ENCODE data around the gene CREBZF. TPM values are rescaled to one million over a fixed set of nuclear protein-coding genes. Genes with fewer than 3 reads are reported as not detected.
"Not testable (repeated sequence)": the region's sequence is repeated elsewhere in the genome, so short reads cannot be mapped to it uniquely, and the experiment has no call there.

CREBZF gene
- total RNA-seq, 1 donor from 2014 or later = 55.9 TPM

DNA sequence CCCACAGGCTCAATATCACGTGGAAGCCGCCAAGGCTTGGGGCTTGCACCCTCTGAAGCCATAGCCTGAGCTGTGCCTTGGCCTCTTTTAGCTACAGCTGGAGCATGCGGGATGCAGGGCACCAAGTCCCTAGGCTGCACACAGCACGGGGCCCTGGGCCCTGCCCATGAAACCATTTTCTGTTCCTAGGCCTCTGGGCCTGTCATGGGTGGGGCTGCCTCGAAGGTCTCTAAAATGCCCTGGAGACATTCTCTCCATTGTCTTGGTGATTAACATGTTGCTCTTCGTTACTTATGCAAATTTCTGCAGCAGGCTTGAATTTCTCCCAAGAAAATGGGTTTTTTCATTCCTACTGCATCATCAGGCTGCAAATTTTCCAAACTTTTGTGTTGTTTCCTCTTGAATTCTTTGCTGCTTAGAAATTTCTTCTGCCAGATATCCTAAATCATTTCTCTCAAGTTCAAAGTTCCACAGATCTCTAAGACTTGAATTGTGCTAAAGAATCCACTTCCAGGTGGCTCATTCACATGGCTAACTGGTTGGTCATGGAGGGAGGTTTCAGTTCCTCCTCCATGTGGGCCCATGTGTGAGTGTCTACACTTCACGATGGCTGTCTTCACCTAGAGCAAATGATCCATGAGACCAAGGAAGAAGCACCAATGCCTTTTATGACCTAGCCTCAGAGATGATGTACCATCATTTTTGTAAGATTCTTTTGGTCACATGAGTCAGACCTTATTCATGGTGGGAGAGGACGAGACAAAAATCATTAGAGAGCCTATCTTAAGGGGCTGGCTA, 7.4 kb upstream of the CREBZF start:
- intact Hi-C loops (cut with micrococcal nuclease) = no loop called here

DNA sequence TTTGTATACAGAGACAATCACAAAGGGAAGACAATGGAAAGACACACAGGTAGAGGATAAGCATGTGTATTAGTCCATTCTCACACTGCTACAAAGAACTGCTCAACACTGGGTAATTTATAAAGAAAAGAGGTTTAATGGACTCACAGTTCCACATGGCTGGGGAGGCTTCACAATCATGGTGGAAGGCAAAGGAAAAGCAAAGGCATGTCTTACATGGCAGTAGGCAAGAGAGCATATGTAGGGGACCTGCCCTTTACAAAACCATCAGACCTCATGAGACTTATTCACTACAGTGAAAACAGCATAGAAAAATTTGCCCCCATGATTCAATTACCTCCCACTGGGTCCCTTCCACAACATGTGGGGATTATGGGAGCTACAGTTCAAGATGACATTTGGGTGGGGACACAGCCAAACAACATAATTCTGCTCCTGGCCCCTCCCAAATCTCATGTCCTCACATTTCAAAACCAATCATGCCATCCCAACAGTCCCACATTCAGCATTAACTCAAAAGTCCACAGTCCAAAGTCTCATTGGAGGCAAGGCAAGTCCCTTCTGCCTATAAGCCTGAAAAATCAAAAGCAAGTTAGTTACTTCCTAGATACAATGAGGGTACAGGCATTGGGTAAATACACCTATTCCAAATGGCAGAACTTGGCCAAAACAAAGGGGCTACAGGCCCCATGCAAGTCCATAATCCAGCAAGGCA, 6.2 kb upstream of the CREBZF start:
- intact Hi-C loops (cut with micrococcal nuclease) = not testable (repeated sequence)

DNA sequence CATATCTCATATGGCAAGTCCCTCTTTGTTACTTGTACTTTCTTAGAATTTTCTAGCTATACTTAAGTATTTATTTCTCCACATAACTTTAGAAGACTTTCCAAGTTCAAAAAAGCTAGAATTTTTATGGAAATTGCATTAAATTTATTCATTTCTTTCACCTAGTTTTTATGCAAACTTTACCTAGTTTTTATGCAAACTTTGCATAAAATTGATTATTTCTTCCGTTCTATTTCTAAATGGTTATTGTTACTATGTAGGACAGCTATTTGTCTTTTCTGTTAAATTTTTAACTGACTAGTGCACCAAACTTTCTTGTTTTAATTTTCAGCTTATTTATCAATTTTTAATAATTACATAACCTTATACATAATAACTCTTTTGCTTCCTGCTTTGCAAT, 3.2 kb upstream of the CREBZF start:
- intact Hi-C loops (cut with micrococcal nuclease) = no loop called here

DNA sequence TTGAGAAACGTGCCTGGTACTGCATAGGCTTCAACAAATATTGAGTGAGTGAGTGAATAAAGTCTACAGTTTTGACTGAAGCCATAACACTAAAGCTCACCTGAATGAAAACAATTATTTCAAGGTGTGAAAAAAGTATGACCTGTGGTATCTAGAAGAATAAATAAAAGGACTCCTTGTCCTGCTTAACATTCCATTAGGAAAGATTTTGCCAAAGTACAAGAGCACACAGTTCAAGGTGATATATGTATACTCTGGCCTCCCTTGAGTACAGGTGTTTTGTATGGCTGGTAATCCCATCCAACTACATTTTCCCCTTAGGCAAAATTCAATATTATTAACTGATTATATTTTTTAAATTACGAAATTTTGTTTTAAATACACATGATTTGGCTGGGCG, 1.8 kb upstream of the CREBZF start:
- intact Hi-C loops (cut with micrococcal nuclease) = no loop called here

DNA sequence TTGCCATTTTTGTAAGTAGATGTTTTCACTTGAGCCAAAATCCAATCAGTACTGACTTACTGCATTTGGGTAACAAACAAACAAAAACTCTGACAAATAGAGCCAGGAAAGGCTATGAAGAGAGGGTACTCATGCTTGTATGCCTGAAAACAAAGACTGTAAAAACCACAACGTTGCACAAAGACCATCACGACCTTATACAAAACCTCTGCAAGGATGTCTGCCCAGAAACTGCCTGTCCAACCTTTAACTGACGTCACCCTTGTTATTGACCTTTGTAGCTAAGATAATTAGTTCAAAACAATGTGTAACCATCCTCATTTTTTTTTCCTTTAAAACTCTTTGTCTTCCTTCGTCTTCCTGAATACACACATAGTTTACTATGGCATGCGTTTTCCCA, 804 bp upstream of the CREBZF start:
- intact Hi-C loops (cut with micrococcal nuclease) = loop anchor here (1.0 to 2.0 kb wide), 4 partner anchors 17 to 637 kb away; partner anchors contain the start of gene HIKESHI

DNA sequence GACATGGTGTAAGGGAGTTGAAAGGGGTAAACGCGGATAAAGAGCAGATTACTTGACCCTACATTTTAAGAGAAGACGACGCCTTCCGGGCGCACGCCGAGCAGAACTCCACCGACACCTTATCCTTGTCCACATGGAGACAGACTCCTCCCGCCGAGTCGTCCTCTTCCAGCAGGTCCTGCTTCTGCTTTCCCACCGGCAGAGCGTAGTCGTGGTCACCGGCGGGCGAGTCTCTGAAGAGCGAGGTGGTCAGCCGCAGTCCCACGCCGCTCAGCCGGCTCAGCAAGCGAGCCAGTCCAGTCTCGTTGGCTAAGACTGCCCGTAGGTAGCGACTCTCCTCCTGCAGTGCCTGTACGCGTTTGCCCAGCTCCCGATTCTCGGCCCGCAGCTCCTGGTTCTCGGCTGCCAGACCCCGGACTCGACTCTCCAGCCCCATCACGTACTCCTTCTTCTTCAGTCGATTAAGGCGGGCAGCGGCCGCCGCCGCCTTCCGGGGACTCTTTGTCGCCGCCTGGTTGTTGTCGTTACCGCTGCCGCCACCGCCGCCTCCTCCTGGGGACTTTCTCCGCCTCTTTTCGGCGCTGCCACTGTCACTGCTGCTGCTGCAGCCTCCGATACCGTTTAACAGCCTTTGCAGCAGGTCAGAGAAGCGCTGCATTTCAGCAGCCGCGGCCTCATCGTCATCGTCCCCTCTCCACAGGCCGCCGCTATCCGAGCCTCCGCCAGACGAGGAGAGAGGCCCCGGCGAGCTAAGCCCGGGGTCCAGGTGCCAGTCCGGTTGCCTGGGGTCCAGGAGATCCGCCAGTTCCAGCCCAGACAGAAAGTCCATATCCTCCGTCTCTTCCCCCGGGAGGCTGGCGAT, 945 bp downstream of the CREBZF start:
- intact Hi-C loops (cut with micrococcal nuclease) = loop anchor here (1.0 to 2.0 kb wide), 11 partner anchors 17 to 581 kb away; partner anchors contain the start of genes PICALM, TMEM126A and TMEM126B

DNA sequence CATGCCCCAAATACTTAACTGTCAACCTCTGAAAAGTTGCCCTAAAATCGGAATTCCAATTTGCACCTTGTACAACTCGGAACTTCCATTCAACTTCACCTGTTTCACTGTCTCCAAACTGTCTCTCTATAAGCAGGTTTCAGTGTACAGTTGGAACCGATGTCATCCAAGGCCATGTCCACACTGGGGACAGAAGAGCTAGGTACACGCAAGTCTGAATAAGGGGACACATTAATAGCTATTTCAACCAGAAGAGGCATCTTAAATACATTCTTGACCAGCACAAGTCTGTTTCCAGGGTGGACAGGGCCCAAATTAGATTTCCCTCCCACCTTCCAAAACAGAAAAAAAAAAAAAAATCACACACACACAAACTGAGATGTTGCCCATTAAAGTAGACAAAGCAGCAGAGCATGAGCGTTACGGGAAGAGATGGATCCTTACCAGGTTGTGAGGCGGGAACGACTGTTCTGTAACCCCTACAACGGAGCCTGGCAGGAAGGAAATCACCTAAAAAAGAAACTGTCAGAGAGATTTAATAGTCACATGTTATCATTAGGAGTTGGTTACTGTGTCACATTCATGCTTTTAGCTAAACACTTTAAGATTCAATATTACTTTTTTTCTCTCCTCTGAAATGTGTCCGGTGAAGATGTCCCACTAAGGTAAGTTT, 1.7 kb downstream of the CREBZF start:
- intact Hi-C loops (cut with micrococcal nuclease) = no loop called here

DNA sequence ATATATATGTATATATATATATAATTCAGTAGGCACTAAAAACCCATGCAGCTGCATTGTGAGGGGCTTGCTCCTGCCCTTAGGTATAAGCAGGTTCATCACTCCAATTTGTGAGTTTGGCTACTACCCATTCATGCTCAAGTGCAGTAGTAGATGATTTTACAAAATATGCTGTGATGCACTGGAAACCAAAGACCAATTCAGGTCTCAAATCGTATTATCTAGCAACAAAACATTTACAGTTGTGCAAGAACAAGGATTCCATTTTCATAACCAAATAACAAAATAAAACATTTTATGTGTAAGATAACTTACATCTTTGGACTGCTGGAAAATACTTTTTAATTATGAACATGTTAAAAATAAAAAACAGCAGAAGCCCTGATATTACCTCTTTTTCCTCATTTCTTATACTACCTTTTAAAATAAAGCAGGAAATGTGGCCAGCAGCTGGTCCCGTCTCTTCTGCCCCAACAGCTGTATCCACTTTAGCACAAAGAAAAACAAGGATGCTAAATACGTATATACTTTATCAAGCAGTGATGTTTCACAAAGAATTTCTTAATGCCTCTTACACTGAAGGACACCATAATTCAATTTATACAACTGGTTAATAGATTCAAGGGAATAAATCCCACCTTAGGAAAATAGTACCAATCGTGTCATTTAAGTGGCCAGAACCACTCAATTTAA, 2.8 kb downstream of the CREBZF start:
- intact Hi-C loops (cut with micrococcal nuclease) = loop anchor here (1.0 kb wide), 1 partner anchor 9 kb away; no protein-coding TSS in a partner anchor

DNA sequence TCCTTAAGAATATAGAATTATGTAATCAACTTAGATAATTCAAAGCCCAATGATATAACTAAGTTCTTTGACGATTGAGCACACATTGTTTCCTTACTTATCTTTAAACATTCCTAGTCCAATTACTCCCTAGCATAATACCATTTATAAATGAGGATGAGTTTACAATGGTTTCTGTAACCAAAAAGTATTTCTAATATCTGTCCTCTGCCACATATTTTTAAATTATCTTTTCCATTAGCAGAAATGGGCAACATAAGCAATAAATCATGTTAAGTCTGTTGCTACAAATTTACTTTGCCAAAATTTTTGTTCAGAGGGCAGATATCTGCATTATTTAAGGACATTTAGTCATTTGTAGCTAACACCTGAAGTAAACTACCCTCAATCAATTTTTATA, 6.7 kb downstream of the CREBZF start:
- intact Hi-C loops (cut with micrococcal nuclease) = no loop called here

DNA sequence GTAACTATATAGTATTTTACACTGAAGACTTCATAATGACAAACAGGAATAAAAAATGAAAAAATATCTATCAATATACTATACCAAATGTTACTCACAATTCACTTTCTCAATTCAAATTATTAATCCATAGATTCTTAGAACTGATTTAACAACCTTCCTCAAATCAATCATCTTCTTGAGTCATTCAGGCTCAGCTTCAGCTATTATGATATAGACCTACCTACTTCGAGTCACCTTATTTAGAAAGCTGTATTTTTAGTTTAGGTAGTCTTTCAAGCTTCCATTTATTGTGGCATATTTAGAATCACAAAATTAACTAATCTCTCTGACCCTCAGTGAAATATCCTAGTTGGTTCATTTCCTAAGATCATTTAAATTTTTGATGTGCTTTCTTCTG, 8.2 kb downstream of the CREBZF start:
- intact Hi-C loops (cut with micrococcal nuclease) = no loop called here

DNA sequence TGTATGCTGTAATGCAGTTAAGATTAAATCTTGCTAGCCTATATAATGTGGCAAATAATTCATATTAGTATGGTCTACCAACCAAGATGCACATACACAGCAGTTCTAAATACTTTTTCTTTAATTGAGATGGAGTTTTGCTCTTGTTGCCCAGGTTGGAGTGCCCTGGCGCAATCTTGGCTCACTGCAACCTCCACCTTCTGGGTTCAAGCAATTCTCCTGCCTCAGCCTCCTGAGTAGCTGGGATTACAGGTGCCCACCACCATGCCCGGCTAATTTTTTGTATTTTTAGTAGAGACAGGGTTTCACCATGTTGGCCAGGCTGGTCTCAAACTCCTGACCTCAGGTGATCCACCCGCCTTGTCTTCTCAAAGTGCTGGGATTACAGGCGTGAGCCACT, 10.6 kb downstream of the CREBZF start:
- intact Hi-C loops (cut with micrococcal nuclease) = not testable (repeated sequence)

DNA sequence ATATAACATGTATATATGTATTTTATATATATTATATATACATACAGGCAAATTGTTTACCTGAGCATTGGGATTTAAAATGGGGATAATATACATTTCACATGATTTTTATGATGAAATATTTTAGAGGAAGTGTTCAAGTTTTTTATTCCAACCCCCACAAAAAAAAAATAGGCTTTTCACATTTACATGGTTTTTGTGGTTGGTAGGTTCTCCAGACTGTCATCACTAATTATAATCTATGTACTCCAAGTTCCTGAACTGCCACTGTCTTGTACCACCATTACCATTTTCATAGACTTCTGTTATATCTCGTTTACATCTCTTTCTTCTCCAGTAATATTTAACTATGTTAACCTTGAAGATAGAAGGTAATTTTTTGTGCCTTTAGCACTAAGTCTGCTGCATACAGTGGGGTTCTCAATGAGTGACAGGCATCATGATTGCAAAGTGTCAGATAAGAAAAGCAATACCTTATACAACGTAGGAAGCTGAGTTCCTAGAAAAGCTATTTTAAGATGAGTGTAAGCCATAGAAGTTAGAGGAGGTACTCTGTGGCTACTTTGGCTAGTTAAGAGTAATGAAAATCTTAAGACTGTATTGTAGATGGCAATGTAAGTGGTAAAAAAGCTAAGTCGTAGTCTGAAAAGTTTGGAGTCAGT, 12.0 kb downstream of the CREBZF start:
- intact Hi-C loops (cut with micrococcal nuclease) = loop anchor here (1.0 kb wide), 1 partner anchor 9 kb away; no protein-coding TSS in a partner anchor

DNA sequence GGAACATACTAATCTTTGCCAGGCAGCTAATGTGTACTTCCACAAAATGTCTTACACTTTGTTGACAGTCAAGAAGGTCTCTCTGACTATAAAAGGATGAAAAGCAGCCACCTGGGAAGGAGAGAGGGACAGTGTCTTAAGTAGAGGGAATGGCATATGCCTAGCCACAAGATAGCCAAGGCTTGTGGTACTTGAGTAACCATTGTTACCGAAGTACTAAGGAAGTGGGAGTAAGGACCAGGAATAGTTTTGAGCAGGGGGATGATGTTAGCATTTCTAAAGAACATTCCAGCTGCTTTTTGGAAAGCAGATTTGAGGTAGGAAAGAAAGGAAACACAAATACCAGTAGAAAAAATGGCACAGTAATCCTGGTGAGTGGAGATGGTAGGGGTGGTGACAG, 13.8 kb downstream of the CREBZF start:
- intact Hi-C loops (cut with micrococcal nuclease) = no loop called here

DNA sequence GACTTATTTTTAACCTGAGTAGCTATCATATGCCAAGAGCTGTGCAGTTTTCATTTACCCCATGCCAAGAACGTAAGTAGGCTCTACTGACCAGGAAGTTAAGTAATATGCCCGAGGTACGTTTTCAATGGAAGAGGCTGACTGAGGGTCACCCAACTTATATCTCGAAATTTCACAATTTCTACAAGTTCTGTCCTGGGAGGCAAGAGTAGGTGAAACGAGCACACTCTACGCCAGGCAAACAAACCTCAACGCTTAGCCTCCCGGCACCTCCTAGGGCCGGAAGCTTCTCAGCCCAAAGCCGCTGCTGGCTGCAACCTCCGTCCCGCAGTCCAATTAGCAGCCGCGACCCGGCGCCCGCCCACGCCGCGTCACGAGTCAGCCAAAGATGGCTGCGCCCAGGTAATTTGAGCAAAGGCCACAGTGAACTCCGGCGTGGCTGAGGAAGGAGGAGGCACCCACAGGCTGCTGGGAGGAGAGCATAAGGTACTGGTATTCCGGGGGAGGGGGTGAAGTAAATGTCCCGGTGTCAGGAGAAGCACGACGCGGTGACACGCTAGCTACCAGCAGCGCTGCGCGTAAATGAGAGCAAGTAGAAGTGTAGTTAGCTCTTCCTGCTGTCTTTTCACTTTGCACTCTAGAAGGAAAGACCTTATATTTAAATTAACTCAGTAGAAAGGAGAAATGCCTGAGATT, 17.2 kb downstream of the CREBZF start, which contains the start of gene TMEM126A:
TMEM126A (plus strand) TSS at position 364 of the 696 bp plus-strand sequence. CDS start 2,289 bp downstream, outside the sequence.
- intact Hi-C loops (cut with micrococcal nuclease) = loop anchor here (1.0 to 5.0 kb wide), 5 partner anchors 17 to 600 kb away; partner anchors contain the start of genes PICALM and TMEM126B

DNA sequence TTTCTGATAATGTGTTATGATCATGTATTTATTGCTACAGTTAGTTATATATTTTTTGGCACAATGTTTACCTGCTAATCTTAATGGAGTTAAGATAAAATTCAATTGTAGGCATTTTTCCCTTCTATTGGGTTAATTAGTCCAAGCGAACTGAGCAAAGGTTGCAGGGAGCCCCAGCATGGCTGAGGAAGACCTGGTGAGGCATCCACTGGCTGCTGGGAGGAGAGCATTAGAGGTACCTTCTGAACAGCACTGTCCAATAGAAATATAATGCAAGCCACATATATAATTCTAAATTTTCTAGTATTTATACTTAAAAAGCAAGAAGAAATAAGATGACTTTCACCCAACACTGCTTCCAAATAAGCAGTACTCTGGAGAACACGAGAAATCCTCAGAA, 17.9 kb downstream of the CREBZF start:
- intact Hi-C loops (cut with micrococcal nuclease) = loop anchor here (1.0 to 5.0 kb wide), 5 partner anchors 17 to 600 kb away; partner anchors contain the start of genes PICALM and TMEM126B

DNA sequence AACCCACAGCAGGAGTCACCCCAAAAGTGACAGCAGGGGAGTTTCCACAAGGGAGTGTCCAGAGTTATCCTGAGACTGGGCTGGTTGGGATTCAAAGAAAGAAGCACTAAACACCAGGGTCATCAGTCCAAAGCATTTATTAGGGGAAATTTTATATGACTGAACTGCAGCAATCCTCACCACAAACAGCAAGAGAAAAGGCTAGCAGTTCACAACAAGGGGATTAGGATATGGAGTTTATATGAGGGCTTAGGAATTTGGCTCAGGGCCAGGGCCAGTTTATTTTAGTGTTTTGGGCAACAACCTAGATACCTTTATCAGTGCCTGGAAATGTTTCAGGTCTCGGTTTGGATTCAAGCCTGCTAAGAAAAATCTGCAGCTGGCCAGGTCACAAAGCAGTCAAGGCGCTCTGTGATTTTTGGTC, 21.7 kb downstream of the CREBZF start:
- intact Hi-C loops (cut with micrococcal nuclease) = no loop called here

DNA sequence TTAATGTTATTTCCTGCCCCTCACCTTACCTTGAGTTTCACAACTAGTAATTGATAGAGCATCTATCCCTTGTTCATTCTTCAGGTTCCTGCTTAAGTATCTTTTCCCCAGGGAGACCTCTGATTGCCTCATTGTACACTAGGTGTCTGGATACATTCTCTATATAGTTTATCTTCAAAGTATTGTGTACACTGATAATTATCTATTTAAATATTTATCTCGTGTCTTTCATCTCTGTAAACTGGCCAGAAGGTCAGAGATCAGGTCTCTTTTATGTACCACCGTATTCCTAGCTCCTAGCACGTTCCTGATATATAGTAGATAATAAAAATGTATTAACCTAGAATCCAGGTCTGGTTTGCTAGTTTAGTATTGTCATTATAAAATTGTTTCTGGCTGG, 30.2 kb downstream of the CREBZF start:
- intact Hi-C loops (cut with micrococcal nuclease) = no loop called here

DNA sequence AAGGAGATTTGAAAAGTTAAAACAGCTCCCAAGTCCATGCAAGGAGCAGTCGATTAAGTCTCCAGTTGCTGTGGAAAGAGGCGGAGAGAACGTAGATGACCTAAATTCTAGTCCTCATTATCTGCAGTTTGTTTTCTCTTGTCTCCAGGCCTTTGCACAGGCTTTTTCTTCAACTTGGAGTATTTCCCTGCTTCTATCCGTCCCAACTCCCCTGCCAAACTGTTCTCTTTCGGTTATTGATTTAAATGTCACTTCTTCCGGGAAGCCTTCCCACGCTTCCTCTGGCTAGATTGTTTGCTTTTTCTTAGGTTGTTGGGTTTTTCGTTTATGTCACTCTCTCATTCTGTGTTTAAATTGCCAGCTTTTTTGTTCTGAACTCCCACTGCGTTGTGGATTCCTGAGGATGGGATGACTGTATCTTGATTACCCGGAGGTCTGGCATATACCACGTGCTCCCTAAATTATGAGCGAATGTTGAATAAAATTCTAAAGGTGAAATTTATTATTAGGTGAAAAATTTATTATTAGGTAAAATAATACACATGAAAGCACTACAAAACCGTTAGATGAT, 36.1 kb downstream of the CREBZF start:
- intact Hi-C loops (cut with micrococcal nuclease) = loop anchor here (1.0 to 10.0 kb wide), 11 partner anchors 18 to 914 kb away; partner anchors contain the start of genes HIKESHI, PICALM and TMEM126A
